Measurements from ENCODE around the gene FEZF1.

FEZF1 gene

GRCh38 chr7:122304319-122304975 is at the start of gene FEZF1:
TSS of gene FEZF1 (minus strand) at chr7:122304750. CDS start at chr7:122304437, 313 bp downstream.
- DNase-seq (ENCODE audit: low read depth, low spot score), result no peak

GRCh38 chr7:122352454-122352853 is 47.9 kb upstream of the FEZF1 start:
- DNase-seq (ENCODE audit: low read depth, low spot score), result no peak

- DNase-seq (ENCODE audit: low read depth, low spot score), result no peak
Measured at GRCh38 chr7:122350701-122351100, 46.2 kb upstream of the FEZF1 start.

GRCh38 chr7:122344303-122344620 is 39.7 kb upstream of the FEZF1 start:
- no peak for DNase-seq (ENCODE audit: low read depth, low spot score)

- no peak for DNase-seq (ENCODE audit: low read depth, low spot score)
Measured at GRCh38 chr7:122343601-122344302, 39.2 kb upstream of the FEZF1 start.

- DNase-seq (ENCODE audit: low read depth, low spot score), result no peak
Measured at GRCh38 chr7:122340427-122340826, 35.9 kb upstream of the FEZF1 start.

- no peak for DNase-seq (ENCODE audit: low read depth, low spot score)
Measured at GRCh38 chr7:122339145-122339904, 34.8 kb upstream of the FEZF1 start.

GRCh38 chr7:122337011-122337410 is 32.5 kb upstream of the FEZF1 start:
- no peak for DNase-seq (ENCODE audit: low read depth, low spot score)

- DNase-seq (ENCODE audit: low read depth, low spot score), result no peak
Measured at GRCh38 chr7:122329145-122329802, 24.7 kb upstream of the FEZF1 start.

GRCh38 chr7:122327969-122328368 is 23.4 kb upstream of the FEZF1 start:
- no peak for DNase-seq (ENCODE audit: low read depth, low spot score)

GRCh38 chr7:122316467-122317388 is 12.2 kb upstream of the FEZF1 start:
- DNase-seq (ENCODE audit: low read depth, low spot score), result no peak

- no peak for DNase-seq (ENCODE audit: low read depth, low spot score)
Measured at GRCh38 chr7:122315507-122316466, 11.2 kb upstream of the FEZF1 start.

- no peak for DNase-seq (ENCODE audit: low read depth, low spot score)
Measured at GRCh38 chr7:122314284-122314683, 9.7 kb upstream of the FEZF1 start.

GRCh38 chr7:122312789-122313188 is 8.2 kb upstream of the FEZF1 start:
- DNase-seq (ENCODE audit: low read depth, low spot score), result no peak

- DNase-seq (ENCODE audit: low read depth, low spot score), result no peak
Measured at GRCh38 chr7:122311734-122312450, 7.3 kb upstream of the FEZF1 start.

GRCh38 chr7:122311050-122311700 is 6.6 kb upstream of the FEZF1 start:
- no peak for DNase-seq (ENCODE audit: low read depth, low spot score)

GRCh38 chr7:122310119-122311021 is 5.8 kb upstream of the FEZF1 start:
- DNase-seq (ENCODE audit: low read depth, low spot score), result no peak

GRCh38 chr7:122309421-122309820 is 4.9 kb upstream of the FEZF1 start:
- no peak for DNase-seq (ENCODE audit: low read depth, low spot score)
